Right lobe of liver (tissue), 6 donors: Measurements from ENCODE around the gene TMSB4X. TPM values are rescaled to one million over a fixed set of nuclear protein-coding genes. Genes with fewer than 3 reads are reported as not detected.
A peak's percentile ranks its signal among the peaks of the same experiment; 100 is the strongest.

Source experiments
- ATAC-seq, 4 donors: fragments of 200-7000 bp; cut with Tn5 transposase; one replicate each; pipeline ENCODE4 v1.9.1; 2020; ENCODE audit warnings: mild to moderate bottlenecking in 4 of 4, moderate library complexity in 4 of 4
- DNase-seq, 3 donors: peaks; one replicate each; pipeline ENCODE4 v3.0.0-alpha.2; 2020
- H3K27ac ChIP-seq, 3 donors: fragments of 200-600 bp; one replicate each; pipeline ENCODE4 v1.8.0; 2022
- H3K27me3 ChIP-seq, 2 donors: fragments of 200-600 bp; one replicate each; pipeline ENCODE4 v1.8.0; 2022
- H3K36me3 ChIP-seq, 4 donors: fragments of 200-600 bp; sonication (generic) in 1 of 4; one replicate each; pipeline versions ENCODE4 v1.5.1 to v1.8.0; 2017 to 2022; ENCODE audit warnings: control low read depth in 1 of 4
- H3K4me1 ChIP-seq, 4 donors: fragments of 200-600 bp; sonication (generic) in 1 of 4; one replicate each; pipeline versions ENCODE4 v1.5.1 to v1.8.0; 2017 to 2022; ENCODE audit warnings: control low read depth in 1 of 4
- H3K4me3 ChIP-seq, 3 donors: fragments of 200-600 bp; one replicate each; pipeline ENCODE4 v1.8.0; 2022
- H3K9me3 ChIP-seq, 4 donors: fragments of 200-600 bp; sonication (generic) in 1 of 4; one replicate each; pipeline versions ENCODE4 v1.5.1 to v1.8.0; 2017 to 2022; ENCODE audit warnings: control low read depth in 1 of 4
- POLR2A ChIP-seq: fragments of 450-650 bp; IDR thresholded peaks from one replicate; pipeline ENCODE4 v1.6.1; 2017; ENCODE audit warnings: antibody characterized with exemption, mild to moderate bottlenecking
- WGBS: methylation state at CpG from one replicate; pipeline ENCODE4 v1.1.6; 2018; ENCODE audit warnings: low coverage, low lambda C conversion rate; ENCODE audit not compliant: insufficient coverage; ENCODE audit errors: missing lambda C conversion rate; 5-methylcytosine and 5-hydroxymethylcytosine counted together
- intact Hi-C, 2 donors: fragments of 100-400 bp; cut with DNase I; formaldehyde crosslinking; loops; one replicate each; pipeline versions ENCODE4 v1.11.2 to v1.14.1; 2022
- total RNA-seq, 6 experiments: library from RNA; depleted of rRNA in 2 of 6; stranded (reverse); fragments of >200 nt in 2 of 6; fragmentation: NEBNext Ultra II Directional in 3 of 6; extraction: Animal tissue kit (Norgen Biotek cat#: 25700) in 3 of 6; gene quantifications; one replicate each; pipeline versions ENCODE4 v1.1.0 to v1.2.4, GENCODE V29; 2016 to 2023
- TF ChIP-seq, protein P1 (sequence below), 4 donors: fragments of 200-600 bp in 3 of 4; fragments of 450-650 bp in 1 of 4; IDR thresholded peaks; one replicate each; pipeline versions ENCODE4 v1.5.1 to v1.8.0; 2016 to 2022; ENCODE audit warnings: antibody characterized with exemption in 4 of 4, mild to moderate bottlenecking in 2 of 4
- donor health status: DM: no; HTN: yes; CAD: no.
- donor health status: DM: no; HTN: no; CAD: no.
- donor health status: DM: no; HTN: no; CAD: no.
- donor health status: DM: no; HTN: yes; CAD: no.
- donor health status: DM: no; HTN: yes; CAD: no.

The TMSB4X gene
- total RNA-seq, 6 experiments from 2014 or later, result 348 to 1,121 (median 708) TPM

DNA sequence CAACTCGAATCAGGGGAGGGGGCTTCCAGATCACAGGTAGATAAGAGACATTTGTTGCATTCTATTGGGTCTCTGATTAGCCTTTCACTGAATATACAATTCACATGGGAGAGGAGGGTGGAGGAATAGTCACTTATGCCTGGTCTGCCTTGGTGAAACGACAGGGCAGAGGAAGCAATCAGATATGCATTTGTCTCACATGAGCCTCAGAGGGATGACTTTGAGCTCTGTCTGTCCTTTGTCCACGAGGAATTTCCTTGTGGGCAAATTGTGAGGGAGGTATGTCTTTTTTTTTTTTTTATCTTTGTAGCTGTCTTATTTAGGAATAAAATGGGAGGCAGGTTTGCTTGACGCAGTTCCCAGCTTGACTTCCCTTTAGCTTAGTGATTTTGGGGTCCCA, 28.5 kb upstream of the TMSB4X start:
- no peak for ATAC-seq
- 41% methylated on average over 4 of the region's 4 CpGs for WGBS
- intact Hi-C loops, result loop anchor here in 1 of 2 donors (5.0 kb wide), 1 partner anchor 541 kb away; no protein-coding TSS in a partner anchor
- Histone ChIP-seq H3K27ac (no peak overlapping the region), H3K27me3 (no peaks in the 10 kb centered on the region), H3K4me1 (peaks cover 0 to 15% (median 6%) of the 10 kb centered on the region in 4 donors), H3K9me3 (no peaks in the 10 kb centered on the region), H3K4me3 (no peak overlapping the region), H3K36me3 (no peaks in the 10 kb centered on the region)
- TF ChIP-seq POLR2A, result no peak
- TF ChIP-seq, protein P1, sequence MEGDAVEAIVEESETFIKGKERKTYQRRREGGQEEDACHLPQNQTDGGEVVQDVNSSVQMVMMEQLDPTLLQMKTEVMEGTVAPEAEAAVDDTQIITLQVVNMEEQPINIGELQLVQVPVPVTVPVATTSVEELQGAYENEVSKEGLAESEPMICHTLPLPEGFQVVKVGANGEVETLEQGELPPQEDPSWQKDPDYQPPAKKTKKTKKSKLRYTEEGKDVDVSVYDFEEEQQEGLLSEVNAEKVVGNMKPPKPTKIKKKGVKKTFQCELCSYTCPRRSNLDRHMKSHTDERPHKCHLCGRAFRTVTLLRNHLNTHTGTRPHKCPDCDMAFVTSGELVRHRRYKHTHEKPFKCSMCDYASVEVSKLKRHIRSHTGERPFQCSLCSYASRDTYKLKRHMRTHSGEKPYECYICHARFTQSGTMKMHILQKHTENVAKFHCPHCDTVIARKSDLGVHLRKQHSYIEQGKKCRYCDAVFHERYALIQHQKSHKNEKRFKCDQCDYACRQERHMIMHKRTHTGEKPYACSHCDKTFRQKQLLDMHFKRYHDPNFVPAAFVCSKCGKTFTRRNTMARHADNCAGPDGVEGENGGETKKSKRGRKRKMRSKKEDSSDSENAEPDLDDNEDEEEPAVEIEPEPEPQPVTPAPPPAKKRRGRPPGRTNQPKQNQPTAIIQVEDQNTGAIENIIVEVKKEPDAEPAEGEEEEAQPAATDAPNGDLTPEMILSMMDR (IDR thresholded peaks at IDR 0.05), result no peak
- DNase-seq, result no peak

DNA sequence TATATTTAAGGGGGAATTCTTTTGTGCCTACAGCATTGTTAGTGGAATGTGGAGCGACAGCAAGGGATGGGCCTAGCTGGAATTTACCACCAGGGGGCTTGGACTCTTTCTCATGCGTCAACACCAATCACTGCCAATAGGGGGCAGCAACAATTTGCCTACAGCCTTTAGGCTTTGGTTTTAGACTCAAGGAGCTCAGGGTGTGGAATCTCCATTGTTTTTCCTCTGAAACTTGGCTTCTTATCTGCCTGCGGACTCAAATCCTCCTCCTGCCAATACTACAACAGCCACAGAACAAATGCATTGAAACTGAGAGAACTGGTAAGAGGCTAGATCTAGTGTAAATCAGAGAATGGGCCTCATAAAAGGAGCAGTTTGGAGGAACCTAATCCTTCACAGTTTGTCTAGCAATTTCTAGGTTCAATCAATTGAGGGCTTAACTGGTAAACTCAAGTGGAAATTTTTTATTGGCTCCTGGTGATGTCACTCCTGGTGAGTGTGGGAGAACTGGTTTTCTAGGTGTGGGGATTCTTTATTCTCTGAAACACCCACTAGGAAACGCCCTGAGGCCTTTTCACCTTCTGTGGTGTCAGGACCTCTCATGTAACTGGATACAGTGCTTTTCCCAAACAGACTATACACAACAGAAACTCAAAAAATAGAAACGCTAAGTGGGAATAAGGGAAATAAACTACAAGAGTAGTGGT, 27.9 kb upstream of the TMSB4X start:
- peaks cover 0 to 15% (median 6%) of the 10 kb centered on the region in 4 donors for H3K4me1 ChIP-seq
- TF ChIP-seq, protein P1 (IDR thresholded peaks at IDR 0.05), result peak; percentile 94 to 99 (median 96)
- TF ChIP-seq POLR2A, result no peak
- 50% methylated on average over 5 of the region's 5 CpGs for WGBS
- no peaks in the 10 kb centered on the region for H3K36me3 ChIP-seq
- no peak overlapping the region for H3K4me3 ChIP-seq
- peak overlapping the region in 1 of 3 donors; percentile 1 for H3K27ac ChIP-seq
- no peaks in the 10 kb centered on the region for H3K27me3 ChIP-seq
- no peaks in the 10 kb centered on the region for H3K9me3 ChIP-seq
- intact Hi-C loops, result loop anchor here in 1 of 2 donors (5.0 kb wide), 1 partner anchor 540 kb away; no protein-coding TSS in a partner anchor
- ATAC-seq (peak; percentile 83 to 91 (median 87)), DNase-seq (peak in 2 of 3 donors; percentile 57 to 66)

DNA sequence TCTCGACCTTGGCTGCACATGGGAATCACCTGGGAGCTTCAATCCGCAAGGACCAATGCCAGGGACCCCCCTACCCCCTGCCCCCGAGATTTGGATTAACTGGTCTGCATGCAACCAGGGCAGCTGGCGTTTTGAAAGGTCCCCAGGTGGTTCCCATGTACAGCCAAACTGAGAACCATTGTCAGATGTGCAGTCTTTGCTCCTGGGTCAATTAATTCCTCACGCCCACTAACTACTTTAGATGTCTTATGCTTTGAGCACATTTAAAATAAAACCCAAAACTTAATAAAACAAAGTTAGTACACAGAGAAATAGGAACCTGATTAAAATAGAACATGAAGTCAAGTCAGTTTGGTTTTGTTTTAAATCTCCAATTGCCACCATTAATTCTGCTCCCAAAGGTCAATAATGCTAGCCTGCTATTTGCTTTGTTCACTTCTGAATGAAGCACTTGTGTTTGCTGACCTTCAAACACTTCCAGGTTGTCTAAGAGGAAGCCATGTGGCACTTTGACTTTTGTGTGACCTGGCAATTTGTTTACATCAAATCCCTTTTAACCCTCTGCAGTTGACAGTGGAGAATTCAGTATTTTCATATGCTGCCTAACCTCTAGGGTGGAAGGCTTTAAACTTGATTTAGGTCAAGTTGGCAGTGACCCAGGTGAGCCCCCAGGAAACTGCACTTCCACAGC, 27.2 kb upstream of the TMSB4X start:
- H3K36me3 ChIP-seq, result no peaks in the 10 kb centered on the region
- no peak for DNase-seq
- no peaks in the 10 kb centered on the region for H3K9me3 ChIP-seq
- H3K4me3 ChIP-seq, result no peak overlapping the region
- TF ChIP-seq, protein P1 (IDR thresholded peaks at IDR 0.05), result no peak
- TF ChIP-seq POLR2A, result no peak
- H3K27ac ChIP-seq, result peak overlapping the region in 1 of 3 donors; percentile 7
- peak; percentile 7 to 80 (median 45) for ATAC-seq
- 58% methylated on average over 5 of the region's 5 CpGs for WGBS
- intact Hi-C loops, result loop anchor here in 1 of 2 donors (5.0 kb wide), 1 partner anchor 540 kb away; no protein-coding TSS in a partner anchor
- H3K4me1 ChIP-seq, result peaks cover 0 to 15% (median 6%) of the 10 kb centered on the region in 4 donors
- H3K27me3 ChIP-seq, result no peaks in the 10 kb centered on the region

DNA sequence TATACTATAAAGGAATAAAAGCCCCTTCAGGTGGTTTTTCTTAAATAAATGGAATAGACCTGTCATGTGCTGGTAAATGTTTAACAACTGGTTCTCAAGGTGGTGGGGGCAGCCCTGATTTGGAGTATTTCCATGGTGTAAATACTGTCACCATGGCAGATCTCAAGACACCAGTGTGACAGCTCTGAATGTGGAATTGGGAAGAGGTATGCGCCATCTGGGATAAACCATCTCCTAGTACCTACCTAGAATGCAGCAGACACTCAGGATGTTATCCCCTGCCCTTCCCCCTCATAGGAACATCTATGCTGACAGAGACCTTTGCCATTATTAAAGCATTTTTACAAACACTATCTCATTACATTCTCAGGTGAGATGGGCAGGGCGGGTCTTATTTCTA, 26.4 kb upstream of the TMSB4X start:
- 76% methylated on average over 2 of the region's 2 CpGs for WGBS
- intact Hi-C loops, result loop anchor here in 1 of 2 donors (5.0 kb wide), 1 partner anchor 539 kb away; no protein-coding TSS in a partner anchor
- Histone ChIP-seq H3K36me3 (no peaks in the 10 kb centered on the region), H3K4me1 (peaks cover 0 to 15% (median 6%) of the 10 kb centered on the region in 4 donors), H3K27ac (peak overlapping the region in 1 of 3 donors; percentile 7), H3K9me3 (no peaks in the 10 kb centered on the region), H3K27me3 (no peaks in the 10 kb centered on the region), H3K4me3 (no peak overlapping the region)
- ATAC-seq (no peak), DNase-seq (no peak)
- TF ChIP-seq POLR2A, result no peak
- TF ChIP-seq, protein P1 (IDR thresholded peaks at IDR 0.05), result no peak
